Anterior cingulate cortex (tissue), 58 donors: ENCODE results near the gene CROCC2.

ENCODE experiments used
- DNase-seq, 58 donors: peaks; one replicate each; lab custom pipeline; 2025; lab: John Stamatoyannopoulos, UW

The CROCC2 gene

GRCh38 chr2:240906141-240906910, at the start of gene CROCC2:
Gene CROCC2, plus strand, starts transcription at chr2:240906336. Its CDS starts 178 bp downstream, at chr2:240906514.
- no peak for DNase-seq

GRCh38 chr2:240857039-240858008, 48.8 kb upstream of the CROCC2 start:
- no peak for DNase-seq

GRCh38 chr2:240858321-240858720, 47.8 kb upstream of the CROCC2 start:
- DNase-seq, result no peak

GRCh38 chr2:240858871-240859270, 47.3 kb upstream of the CROCC2 start:
- DNase-seq, result no peak

GRCh38 chr2:240861547-240861946, 44.6 kb upstream of the CROCC2 start:
- no peak for DNase-seq

GRCh38 chr2:240864475-240864874, 41.7 kb upstream of the CROCC2 start:
- no peak for DNase-seq

- DNase-seq, result no peak
These were observed 40.7 kb upstream of the CROCC2 start for GRCh38 chr2:240865391-240865790.

- no peak for DNase-seq
These were observed 37.6 kb upstream of the CROCC2 start, which contains the start of gene AGXT for GRCh38 chr2:240868286-240869108. Gene AGXT, plus strand, starts transcription at chr2:240868824. Its CDS starts 42 bp downstream, at chr2:240868866.

GRCh38 chr2:240869109-240869955, 36.8 kb upstream of the CROCC2 start:
- DNase-seq, result no peak

GRCh38 chr2:240869956-240870875, 35.9 kb upstream of the CROCC2 start:
- no peak for DNase-seq

GRCh38 chr2:240871071-240871958, 34.8 kb upstream of the CROCC2 start:
- no peak for DNase-seq

- DNase-seq, result no peak
These were observed 33.6 kb upstream of the CROCC2 start for GRCh38 chr2:240872317-240873097.

- no peak for DNase-seq
These were observed 32.9 kb upstream of the CROCC2 start for GRCh38 chr2:240873098-240873788.

- no peak for DNase-seq
These were observed 32.1 kb upstream of the CROCC2 start for GRCh38 chr2:240873805-240874714.

GRCh38 chr2:240874715-240875227, 31.4 kb upstream of the CROCC2 start:
- DNase-seq, result no peak
